HCT116 (cell line): ENCODE results near the gene TGM4.

ENCODE experiments used
- CEBPB ChIP-seq: IDR thresholded peaks from 2 replicates; pipeline ENCODE4 v1.6.1; 2012; ENCODE audit warnings: low read depth
- EZH2 ChIP-seq: fragments of 200-600 bp; sonication (generic); IDR thresholded peaks from 2 replicates; pipeline ENCODE4 v1.6.1; 2017; ENCODE audit warnings: antibody characterized with exemption, mixed run types
- POLR2AphosphoS5 ChIP-seq: IDR thresholded peaks from 2 replicates; pipeline ENCODE4 v1.6.1; 2011; ENCODE audit warnings: mild to moderate bottlenecking, low read depth, low read length, moderate library complexity
- ZNF274 ChIP-seq: fragments of 200-500 bp; sonication (Bioruptor generic); IDR thresholded peaks from 2 replicates; pipeline ENCODE4 v1.6.1; 2014; ENCODE audit warnings: mild to moderate bottlenecking, low read depth, low read length, inconsistent platforms
- TF ChIP-seq, protein P1 (sequence below), 3 experiments: fragments of 200-600 bp in 1 of 3; sonication (generic) in 1 of 3; IDR thresholded peaks in 2 of 3; conservative IDR thresholded peaks in 1 of 3; 2 replicates each; pipeline ENCODE4 v1.5.1; 2012 to 2017; ENCODE audit warnings: low read depth in 2 of 3, low read length in 2 of 3, antibody characterized with exemption in 1 of 3, borderline replicate concordance in 1 of 3, control low read depth in 1 of 3, mild to moderate bottlenecking in 1 of 3, mixed read lengths in 1 of 3, mixed run types in 1 of 3, moderate library complexity in 1 of 3; ENCODE audit not compliant: insufficient read depth in 1 of 3

DNA sequence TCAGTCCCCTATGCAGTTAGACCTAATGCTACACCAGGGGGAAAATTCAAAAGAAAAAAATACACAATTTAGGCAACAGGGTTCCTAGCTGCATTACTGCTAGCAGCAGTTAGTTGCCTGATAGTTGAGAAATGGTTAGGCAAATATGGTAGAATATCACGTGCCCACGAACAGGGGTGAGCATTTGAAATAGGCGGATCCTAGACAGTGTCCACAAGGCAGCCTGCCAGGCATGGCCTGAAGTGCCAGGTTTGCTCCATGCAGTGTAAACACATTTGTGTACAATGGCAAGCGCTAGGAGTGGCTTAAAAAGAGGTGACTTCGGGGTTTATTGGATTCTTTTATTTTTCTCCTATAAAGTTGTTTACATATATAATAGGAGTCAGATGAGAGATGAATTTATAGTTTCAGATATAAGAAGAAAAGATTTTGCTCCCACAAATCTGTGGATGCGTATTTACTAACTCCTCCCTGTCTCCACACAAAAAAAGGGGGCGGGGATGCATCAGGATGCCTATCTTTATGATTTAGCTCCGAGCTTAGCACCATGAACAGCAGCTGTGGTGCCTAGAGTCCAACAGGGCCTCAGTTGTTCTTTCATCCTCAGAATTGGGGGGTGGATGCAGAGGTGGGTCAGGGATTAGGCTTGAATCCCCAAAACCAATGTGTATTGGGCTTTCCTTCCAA is 3.9 kb upstream of the TGM4 start:
- TF ChIP-seq, protein P1, sequence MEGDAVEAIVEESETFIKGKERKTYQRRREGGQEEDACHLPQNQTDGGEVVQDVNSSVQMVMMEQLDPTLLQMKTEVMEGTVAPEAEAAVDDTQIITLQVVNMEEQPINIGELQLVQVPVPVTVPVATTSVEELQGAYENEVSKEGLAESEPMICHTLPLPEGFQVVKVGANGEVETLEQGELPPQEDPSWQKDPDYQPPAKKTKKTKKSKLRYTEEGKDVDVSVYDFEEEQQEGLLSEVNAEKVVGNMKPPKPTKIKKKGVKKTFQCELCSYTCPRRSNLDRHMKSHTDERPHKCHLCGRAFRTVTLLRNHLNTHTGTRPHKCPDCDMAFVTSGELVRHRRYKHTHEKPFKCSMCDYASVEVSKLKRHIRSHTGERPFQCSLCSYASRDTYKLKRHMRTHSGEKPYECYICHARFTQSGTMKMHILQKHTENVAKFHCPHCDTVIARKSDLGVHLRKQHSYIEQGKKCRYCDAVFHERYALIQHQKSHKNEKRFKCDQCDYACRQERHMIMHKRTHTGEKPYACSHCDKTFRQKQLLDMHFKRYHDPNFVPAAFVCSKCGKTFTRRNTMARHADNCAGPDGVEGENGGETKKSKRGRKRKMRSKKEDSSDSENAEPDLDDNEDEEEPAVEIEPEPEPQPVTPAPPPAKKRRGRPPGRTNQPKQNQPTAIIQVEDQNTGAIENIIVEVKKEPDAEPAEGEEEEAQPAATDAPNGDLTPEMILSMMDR (IDR thresholded peaks at IDR 0.05 in 2 of 3, conservative IDR thresholded peaks at IDR 0.05 in 1 of 3; ENCODE audit: borderline replicate concordance in 1 of 3, insufficient read depth in 1 of 3, low read depth in 2 of 3, low read length in 2 of 3), result no peak
- TF ChIP-seq CEBPB, result no peak
- TF ChIP-seq POLR2AphosphoS5, result no peak
- TF ChIP-seq EZH2, result no peak
- TF ChIP-seq ZNF274, result no peak
